Stimulated activated CD8-positive, alpha-beta memory T cell treated with anti-CD3 and anti-CD28 coated beads, Interleukin-15, amount 100 ng/mL, for 48 hours (primary cell): Measurements from ENCODE around the gene VSTM5.

ENCODE experiments used
- DNase-seq, 2 donors: peaks; one replicate each; pipeline ENCODE4 v3.0.0-alpha.2; 2020; ENCODE audit warnings: low read depth in 2 of 2

The VSTM5 gene

DNA sequence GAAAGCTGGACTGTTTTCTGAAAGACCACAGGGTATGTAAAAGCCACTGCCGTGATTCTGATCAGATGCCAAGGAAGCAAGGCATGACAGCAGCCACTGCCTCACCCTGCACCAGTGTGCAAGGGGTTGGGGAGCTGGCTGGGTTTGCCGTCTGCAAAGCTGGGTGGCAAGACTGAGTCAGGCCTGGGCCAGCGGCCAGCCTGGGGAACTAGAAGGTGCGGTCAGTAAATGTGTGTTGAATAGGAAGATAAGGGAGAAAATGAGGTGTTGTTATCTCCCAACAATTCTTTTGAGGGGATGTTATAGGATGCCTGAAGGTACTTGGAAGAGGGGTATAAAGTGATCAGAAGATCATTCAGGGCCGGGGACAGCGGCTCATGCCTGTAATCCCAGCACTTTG, 8.0 kb downstream of the VSTM5 start:
- no peak for DNase-seq

DNA sequence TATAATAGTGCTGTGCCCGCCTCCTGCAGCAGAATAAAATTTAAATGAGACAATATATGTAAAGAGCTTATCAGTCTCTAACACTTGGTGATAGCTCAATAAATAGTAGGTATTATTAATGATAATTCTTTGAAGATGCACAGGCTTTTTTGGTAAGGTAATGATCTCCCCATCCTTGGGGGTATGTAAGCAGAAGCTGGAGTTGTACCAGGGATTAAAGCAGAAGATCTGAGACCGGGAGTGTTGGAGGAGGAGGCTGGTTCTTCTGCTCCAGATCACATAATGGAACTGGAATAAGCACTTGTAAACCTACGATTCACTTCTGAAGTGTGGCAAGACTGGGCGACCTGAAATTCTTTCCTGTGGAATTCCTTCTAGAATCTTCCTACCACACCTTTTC, 8.4 kb downstream of the VSTM5 start:
- DNase-seq: no peak

DNA sequence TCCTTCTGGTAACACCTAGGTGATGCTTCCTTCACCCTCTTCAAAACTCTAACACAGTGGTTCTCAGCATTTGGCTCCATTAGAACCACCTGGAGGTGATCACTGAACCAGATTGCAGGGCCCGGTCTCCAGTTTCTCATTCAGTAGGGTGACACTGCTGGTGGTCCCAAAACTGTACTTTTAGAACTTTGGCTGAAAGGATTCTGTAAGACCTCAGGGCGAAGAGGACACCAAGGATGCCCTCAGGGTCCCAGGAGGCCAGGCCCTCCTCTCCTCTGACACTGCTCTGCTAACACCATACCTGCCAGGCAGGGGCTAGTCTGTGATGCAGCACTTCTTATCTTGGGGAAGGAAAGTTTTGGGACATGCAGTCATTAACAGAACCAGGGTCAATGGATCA, 9.0 kb downstream of the VSTM5 start:
- DNase-seq: no peak

DNA sequence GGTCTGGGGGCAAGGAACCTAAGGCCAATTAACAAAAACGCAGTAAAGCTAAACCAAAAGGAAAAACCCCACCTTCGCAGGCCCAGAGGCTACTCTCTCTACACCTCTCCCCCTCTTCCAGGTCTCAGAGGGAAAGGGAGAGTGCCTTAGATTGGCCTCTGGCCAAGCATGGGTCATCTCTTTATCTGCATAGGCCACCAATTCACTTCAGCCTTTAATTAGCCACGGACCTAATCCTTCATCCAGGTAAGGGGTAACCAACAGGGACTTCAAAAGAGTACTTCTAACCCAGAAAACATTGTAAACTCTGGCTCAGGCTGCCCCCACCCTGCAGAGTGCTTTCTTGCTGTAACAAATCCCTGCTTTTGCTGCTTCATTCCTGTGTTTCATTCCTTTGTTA, 9.4 kb downstream of the VSTM5 start:
- DNase-seq: no peak

DNA sequence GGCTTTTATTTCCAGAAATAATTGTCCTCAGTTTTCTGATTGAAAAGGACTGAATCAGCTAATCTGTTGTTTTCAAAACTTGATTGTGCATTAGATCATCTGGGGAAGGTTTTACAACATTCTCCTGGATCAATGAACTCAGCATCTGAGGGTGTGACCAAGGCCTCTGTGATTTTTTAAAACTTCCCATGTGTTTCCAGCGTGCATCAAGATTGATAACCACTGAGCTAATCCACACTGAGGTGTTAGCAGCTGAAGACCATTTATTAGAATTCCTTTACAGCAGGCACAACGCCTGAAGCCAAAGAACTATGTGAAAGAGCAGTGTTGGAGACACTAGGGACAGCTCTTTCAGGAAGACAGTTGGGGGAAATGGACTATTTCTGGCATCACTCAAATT, 10.2 kb downstream of the VSTM5 start:
- DNase-seq: no peak

DNA sequence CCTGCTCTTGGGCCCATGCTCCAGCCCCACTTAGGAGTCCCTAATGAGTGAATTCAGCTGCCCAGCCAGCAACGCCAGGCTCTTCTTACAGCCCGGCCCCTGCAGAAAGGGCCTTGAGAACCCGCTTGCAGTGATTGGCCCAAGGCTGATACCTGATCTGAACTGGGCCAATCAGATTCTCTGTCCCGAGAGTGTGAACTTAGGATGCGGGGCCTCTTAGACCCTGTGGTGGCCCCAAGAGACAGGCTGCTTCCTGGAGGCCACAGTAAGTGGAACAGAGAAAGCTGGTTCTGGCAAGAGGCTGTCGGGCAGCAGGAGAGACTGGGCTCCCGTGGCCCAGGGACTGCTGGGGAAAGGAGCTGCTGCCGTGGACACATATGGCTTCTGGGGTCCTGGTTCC, 11.5 kb downstream of the VSTM5 start:
- DNase-seq: no peak

DNA sequence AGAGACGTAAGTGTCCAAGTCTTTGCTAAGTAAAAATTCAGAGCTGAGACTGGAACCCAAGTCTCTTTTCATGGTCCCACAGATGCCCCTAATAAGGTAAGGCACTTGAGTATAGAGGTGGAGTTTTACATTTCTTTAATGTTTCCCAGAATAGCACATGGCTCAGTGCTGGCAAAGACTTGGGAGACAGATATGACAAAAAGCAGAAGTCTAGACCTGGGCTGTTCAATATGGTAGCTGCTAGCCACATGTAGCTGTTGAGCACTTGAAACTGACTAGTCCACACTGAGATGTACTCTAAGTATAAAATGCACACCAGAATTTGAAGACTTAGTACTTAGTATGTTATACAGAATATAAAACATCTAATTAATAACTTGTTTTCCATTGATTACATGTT, 17.6 kb downstream of the VSTM5 start:
- DNase-seq: no peak

DNA sequence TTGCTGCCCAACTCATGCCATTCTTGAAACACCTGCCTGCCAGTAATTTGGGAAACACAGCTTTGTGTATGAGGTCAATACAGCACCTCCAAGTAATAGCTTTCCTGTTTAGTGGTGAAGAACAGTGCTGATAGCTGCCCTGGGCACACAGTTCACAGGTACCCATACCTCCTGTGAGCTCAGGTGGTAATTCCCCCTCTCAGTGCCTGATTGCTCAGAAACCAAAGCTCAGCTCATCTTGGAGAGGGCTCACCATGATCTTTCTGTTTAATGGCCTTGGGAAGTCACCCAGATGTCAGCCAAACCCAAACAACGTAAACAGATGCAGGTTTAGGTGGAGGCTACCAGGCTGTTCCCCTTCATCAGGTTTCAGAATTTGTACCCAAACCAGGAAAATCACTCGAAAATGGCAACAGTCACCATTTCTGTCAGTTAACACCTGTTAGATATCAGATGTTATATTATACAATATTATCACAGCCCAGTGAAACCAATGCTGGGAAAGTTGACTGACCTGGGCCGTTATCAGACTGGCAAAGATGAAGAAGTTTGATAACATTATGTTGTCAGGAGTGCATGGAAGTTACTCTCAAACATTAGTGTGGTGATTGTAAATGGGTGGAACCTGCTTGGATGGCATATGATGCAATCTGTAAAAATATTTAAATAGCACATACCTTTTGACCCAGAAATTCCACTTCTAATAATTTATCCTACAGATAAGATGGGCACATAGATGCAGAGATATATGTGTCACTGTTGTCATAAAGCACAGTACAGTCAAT, 18.9 kb downstream of the VSTM5 start:
- no peak for DNase-seq

DNA sequence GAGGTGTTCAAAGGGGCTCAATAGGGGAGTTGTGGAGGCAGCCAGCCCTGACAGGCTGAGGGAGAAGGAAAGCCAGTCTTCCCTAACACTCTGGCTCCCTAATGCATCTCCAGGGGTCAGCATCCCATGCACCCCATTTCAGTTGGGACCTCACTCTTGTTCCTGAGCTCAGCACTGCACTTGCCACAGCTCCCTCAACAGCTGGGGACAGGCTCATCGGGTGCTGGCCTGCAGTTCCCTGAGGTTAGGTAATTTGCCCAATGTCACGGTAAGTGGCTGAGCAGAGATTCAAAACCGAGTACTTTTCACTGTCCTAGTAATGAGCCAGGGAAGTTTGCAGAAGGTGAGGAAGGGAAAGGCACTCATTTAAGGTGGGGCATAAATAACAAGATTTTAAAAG, 20.8 kb downstream of the VSTM5 start:
- DNase-seq: no peak

DNA sequence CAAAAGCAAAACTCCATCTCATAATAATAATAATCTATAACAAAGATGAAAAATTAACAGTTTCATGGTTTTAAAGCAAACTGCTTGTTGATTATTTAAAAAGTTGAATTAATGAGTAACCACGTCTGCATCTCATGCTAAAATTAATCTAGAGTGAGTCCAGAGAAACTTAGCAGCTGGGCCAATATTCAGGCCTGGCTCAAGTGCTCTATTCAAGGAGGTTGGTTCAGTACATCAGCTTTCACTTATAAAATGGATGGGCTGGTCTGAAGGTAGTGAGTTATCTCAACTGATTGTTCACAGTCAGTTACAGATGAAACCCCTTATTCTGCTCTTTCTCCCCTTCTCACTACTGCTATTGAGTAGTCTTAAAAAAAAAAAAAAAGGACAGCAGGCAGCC, 23.1 kb downstream of the VSTM5 start:
- no peak for DNase-seq

DNA sequence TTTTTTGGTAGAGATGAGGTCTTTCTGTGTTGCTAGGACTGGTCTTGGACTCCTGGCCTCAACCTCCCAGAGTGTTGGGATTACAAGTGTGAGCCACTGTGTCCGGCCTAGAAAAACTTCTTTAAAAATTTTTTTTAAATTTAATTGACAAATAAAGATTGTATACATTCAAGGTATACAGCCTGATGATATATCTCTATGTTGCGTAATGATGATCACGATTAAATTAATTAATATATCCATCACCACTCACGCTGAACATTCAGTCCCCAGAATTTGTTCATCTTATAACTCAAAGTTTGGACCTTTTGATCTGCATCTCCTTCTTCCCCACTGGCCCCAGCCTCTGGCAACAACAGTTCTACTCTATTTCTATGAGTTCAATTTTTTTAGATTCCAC, 27.2 kb downstream of the VSTM5 start:
- no peak for DNase-seq

DNA sequence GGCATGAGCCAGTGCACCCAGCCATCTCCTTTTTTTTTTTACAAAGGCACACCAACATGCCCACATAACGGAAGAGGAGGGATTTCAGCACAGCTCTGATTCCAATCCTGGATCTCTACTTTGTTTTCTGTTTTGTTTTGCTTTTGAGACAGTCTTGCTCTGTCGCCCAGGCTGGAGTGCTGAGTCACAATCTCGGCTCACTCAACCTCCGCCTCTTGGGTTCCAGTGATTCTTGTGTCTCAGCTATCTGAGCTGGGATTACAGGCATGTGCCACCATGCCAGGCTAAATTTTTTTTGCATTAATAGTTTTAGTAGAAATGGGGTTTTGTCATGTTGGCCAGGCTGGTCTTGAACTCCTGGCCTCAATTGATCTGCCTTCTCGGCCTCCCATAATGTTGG, 28.1 kb downstream of the VSTM5 start:
- no peak for DNase-seq

DNA sequence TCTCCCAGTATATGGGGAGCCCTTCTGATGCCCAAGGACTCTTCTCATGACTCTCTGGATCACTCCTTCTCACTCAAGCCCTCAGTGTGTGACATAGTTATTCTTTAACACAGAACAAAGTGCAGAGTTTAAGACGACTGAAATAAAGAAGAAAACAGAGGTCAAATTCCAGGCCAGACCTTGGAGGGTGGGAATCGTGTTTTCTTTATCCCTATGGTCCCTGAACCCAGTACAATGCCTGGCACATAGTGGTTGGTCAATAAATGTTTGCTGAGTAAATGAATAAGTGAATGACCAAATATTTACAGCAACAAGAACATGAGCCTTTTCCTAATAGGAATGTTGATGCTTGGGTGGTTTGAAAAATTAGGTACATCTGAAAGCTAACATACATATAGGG, 28.8 kb downstream of the VSTM5 start:
- DNase-seq: no peak

DNA sequence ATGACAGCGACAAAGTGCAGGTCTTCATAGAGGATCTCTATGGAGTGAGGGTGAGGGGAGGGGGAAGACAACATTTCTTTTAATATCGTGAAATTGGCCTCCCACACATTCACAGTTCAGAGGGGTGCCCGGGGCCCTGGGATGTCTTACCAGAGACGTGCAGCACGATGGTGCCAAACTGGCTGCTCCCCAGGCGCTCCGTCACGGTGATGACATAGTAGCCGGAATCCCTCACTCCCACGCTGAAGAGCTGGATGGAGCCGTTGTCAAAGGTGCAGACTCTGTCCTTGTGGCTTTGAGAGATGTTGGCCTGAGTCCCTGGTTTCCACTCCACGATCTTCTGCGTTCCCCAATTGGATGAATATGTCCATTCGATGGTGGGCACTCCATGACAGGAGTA, 29.6 kb downstream of the VSTM5 start:
- no peak for DNase-seq

DNA sequence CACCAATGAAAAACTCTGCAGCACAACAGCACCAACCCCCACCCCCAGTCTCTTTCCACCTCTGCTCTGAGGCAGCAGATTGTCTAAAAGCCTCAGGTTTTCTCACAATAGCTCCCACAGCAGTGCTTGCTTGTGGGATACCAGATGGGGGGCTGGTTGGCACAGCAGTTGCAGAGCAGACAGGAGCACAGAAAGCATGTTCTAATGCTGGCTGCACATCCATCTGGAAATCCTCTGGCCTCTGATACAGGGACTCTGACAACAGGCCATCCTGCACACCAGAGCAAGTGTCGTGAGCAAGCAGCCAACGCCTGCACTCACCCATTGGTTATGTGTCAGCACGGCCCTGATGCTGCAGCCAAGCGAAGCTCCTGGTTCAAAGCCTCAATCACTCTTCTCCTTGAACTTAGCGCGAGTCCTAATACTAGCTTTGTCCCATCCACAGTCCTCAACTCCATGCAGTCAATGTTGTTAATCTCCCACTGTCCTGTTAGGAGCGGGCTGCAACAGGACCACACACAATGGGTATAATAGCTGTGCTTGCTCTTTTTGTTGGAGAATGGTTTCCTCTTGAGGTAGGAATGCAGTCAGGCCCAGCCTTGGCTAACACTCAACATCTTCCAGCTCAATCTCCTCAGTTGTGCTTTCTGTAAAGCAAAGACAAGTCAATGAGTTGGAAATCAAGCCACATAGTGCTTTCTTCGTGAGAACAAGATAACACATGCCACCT, 30.3 kb downstream of the VSTM5 start:
- no peak for DNase-seq

DNA sequence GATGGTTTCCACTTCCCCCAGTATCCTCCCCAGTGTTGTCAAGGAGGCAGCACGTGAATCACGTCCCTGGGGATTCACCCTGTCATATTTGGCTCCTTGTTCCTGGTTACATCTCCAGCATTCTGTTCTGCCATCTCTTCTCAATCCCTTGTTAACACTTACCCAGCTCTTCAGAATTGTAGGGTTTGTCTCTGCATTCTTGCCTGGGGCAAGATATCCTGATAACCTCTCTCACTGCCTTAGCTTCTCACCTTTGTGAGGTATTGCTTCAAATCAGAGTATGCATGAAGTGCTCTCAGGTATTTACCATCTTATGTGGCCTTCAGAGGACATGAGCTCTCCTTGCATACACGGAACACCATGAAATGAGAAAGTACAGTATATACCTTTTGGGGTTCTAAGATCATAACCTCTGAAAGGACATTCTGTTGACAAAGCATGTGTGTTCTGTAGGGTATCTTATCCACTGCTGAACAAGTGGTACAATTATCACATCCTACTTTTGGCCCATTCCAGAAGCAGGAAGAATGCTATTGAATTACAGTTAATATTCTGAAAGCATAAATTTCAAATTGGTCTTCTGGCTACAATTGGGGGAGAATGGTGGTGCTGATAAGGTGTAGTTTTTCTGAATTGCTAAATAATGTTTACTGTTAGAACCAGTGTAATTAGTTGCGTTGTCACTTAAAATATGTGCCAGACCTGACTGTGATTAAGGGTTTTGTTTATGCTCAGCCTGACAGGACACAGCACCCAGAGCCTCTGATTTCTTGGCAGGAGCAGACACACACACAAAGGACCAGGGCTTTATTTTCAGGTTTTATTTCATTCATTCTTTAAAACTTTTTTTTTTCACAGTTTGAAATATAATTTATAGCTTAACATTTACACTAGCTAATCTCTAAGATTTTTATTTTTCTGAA, 32.7 kb downstream of the VSTM5 start:
- DNase-seq: no peak

DNA sequence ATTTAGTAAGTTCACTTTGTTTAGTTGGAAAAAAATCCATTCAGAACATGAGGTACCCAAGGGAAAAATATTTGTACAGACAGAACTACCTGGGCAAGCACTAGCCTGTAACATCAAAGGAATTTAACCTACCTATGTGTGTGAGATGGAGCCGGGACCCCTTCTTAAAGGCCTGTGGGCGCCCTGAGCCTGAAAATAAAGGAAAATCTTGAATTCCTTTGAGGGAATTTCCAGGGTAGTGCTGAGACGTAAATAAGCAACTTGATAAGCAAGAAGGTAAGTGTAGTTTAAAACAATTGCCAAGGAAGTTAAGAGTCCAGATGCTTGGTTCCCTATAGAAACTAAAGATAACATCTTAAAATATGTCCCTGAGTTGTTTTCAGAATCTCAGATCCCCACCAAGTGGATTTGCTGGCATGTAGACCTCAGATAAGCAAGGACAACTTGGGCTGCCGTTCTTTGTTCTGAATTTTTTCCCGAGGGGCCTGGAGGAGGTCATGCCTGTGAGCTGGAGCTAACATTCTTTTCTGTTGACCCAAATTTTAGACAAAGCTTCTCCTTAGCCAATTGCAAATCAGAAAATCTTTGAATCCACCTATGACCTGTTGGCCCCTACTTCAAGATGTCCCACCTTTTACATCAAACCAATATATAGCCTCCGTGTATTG, 35.3 kb downstream of the VSTM5 start:
- no peak for DNase-seq

DNA sequence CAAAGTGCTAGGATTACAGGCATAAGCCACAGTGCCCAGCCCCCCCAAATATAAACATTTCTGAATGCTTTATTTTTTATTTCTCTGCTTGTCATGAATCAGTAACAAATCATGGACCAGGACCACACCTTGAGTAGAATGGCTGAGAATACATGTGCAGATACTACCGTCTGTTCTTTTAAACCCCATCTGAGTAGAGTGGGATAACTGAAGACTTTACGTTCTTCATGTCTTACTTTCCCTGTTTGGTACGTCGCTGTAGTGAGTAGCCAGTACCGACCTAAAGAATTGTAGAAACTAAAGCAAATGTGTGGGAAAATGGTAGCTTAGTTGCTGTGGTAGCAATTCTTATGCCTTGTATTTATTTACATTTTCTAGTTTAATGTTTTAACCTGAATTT, 36.4 kb downstream of the VSTM5 start:
- no peak for DNase-seq

DNA sequence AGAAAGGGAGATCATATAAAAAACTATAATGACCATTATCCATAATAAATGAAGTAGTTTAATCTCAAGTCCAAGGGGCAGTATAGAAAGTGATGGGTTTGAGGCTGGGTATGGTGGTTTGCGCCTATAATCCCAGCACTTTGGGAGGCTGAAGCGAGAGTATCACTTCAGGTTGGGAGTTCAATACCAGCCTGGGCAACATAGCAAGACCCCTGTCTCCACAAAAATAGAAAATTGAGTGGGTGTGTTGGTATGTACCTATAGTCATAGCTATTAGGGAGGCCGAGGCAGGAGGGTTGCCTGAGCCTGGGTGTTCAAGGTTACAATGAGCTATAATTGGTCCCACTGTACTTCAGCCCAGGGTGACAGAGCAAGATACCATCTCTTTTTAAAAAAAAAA, 42.4 kb downstream of the VSTM5 start:
- DNase-seq: no peak

DNA sequence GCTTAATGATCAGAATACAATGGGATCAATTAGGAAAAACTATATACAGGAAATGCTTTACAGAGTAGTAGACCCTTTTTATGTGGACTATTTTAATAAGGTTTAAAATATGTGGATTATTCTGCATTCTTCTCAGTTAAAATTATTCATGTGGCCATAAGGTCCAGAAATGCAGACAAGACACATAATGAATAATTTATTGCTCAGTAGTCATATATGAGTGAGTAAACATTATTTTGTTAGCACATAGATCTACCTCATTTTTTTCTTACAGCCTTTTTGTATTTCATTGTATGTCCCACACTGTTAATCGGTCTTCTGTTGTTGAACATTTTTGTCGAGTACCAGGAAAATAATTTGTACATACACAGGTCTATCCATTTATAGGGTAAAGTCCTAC, 45.5 kb downstream of the VSTM5 start:
- no peak for DNase-seq

DNA sequence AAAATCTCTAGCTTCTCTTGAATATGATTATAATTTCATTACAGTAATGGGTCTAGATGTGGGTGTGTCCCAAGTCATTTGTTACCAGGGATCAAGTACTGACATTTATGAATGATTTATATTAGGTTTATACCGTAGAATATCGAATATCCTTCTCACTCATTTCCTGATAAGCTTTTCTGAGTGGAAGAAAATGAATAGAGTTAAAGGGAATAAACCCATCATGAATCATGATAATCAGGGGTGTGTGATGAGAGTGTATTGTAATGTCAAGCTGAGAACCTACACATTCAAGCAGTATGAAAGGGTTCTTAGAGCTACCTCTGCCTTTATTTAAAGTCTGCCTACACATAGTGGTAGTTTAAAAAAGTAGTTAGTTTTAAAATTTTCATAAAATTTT, 49.1 kb downstream of the VSTM5 start:
- DNase-seq: no peak
